Fibroblast of villous mesenchyme (primary cell): ENCODE measurements around the gene WDFY1. TPM values are rescaled to one million over a fixed set of nuclear protein-coding genes. Genes with fewer than 3 reads are reported as not detected.

Experiments used
- DNase-seq: peaks from one replicate; pipeline ENCODE4 v3.0.0-alpha.2; 2010; ENCODE audit warnings: low read depth
- H3K4me3 ChIP-seq: 2 replicates; pipeline ENCODE4 v1.5.1; 2011; ENCODE audit warnings: low read depth, mild to moderate bottlenecking, low read length
- CTCF ChIP-seq: IDR thresholded peaks from 2 replicates; pipeline ENCODE4 v1.5.1; 2012; ENCODE audit warnings: low read depth, mild to moderate bottlenecking, low read length; ENCODE audit not compliant: insufficient read depth
- total RNA-seq: library from RNA; depleted of rRNA; stranded (reverse); fragments of >200 nt; gene quantifications from 2 replicates; pipeline ENCODE4 v1.2.3, GENCODE V29; 2012

The WDFY1 gene
- total RNA-seq, 1 donor: 152 TPM

DNA sequence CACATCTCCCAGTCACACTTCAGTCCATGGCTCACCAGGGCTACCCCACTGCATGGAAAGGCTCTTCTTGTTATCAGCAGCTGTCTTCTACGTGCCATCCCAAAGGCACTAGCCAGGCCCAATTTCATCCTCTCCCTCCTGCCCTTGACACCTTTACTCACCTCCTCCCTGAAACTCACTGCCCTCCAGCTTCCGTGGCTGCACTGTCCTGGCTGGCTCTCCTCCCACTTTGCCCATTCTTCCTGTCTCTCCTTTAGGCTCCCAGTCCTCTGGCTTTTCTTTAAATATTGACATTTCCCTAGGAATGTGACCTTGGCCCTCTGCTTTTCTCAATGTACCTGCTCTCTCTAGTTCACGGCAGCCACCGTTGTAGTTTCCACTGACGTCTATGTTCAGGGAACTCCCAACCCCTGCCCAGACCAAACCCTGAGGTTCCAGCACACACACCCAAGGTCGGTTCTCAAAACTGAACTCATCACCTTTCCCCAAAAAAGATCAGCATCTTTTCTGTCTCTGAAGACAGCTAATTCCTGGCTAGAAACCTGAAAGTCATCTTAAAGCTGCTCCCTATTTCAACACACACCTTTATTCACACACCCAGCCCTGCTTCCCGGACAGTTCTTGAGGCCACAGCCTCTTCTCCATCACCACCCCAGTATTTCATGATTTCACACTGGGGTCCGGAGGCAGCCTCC is 36.7 kb downstream of the WDFY1 start:
- DNase-seq: no peak
- no peak overlapping the region for H3K4me3 ChIP-seq
- no peak for TF ChIP-seq CTCF

DNA sequence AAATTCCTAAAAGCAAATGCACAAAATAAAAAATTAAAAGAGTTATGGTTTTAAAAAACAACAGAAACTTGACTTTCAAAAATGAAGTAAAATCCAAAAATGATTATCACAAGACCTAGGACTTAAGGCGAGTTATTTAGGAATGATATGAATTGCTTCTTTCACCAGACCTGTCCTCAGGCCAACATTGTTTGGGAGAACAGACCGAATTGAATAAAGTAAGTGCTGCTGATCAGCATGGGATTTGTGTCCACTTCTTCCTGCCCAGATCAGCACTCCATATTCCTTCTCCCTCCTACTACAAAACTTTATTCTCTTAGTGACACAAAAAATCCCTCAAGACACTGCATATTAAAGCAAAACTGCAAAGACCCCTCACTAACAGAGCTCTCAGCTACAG is 39.1 kb downstream of the WDFY1 start:
- H3K4me3 ChIP-seq: no peak overlapping the region
- no peak for DNase-seq
- no peak for TF ChIP-seq CTCF

DNA sequence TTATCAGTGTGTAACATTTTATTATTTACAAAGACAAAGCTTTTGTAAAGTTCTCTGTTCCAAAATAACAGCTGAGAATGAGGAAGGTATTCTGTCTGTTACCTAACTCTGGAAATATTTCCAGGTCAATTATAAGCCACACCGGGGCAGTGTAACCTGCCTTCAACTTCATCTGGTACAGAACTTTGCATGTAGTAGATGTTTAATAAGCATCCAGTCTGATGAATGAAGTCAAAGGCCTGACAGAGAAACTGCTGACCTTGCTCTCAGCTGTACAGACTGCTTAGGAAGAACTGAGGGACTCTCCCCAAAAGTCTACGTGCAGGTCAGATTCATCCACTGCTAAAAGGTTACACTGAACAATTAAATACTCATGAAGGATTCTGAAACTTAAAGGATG is 43.3 kb downstream of the WDFY1 start:
- no peak for DNase-seq
- no peak overlapping the region for H3K4me3 ChIP-seq
- no peak for TF ChIP-seq CTCF

- TF ChIP-seq CTCF: no peak
- no peak overlapping the region for H3K4me3 ChIP-seq
- no peak for DNase-seq
Observed at GRCh38 chr2:223901311-223901710, 43.8 kb downstream of the WDFY1 start.

GRCh38 chr2:223900531-223900930 is 44.6 kb downstream of the WDFY1 start:
- no peak overlapping the region for H3K4me3 ChIP-seq
- no peak for TF ChIP-seq CTCF
- DNase-seq: no peak

DNA sequence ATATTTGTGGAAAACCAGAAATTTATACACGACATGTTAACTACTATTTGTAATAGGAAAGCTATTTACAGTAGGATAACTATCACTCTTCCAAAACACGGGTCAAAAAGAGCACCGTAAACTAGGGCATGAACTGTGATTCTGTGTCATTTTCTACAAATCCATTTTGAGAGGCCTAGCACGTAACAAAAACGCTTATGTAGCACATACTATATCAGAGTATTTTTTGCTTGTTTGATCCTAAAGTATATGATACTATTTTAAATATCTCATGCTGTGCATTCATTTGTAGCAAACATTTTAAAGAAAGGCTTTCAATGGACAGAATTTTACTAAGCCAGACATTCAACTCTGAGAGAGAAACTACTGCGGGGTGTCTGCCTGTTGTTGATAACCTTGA is 45.1 kb downstream of the WDFY1 start:
- no peak for TF ChIP-seq CTCF
- no peak for DNase-seq
- no peak overlapping the region for H3K4me3 ChIP-seq
